Measurements from ENCODE around the gene ASS1. TPM values are rescaled to one million over a fixed set of nuclear protein-coding genes. Genes with fewer than 3 reads are reported as not detected.
"Not testable (repeated sequence)": the region's sequence is repeated elsewhere in the genome, so short reads cannot be mapped to it uniquely, and the experiment has no call there.

Gene ASS1
- polyA plus RNA-seq, 3 donors from 2014 or later: not detected

GRCh38 chr9:130433168-130433946 is 11.4 kb upstream of the ASS1 start:
- H3K9me3 Mint-ChIP-seq: no peaks in the 10 kb centered on the region
- H3K4me1 Mint-ChIP-seq: no peaks in the 10 kb centered on the region
- H3K4me3 Mint-ChIP-seq: peak overlapping the region in 2 of 5 donors; percentile 33 to 46
- peaks cover 7 to 14% (median 8%) of the 10 kb centered on the region in 3 donors for H3K27me3 Mint-ChIP-seq (ENCODE audit: low read depth in 3 of 3)
- peak in 2 of 3 donors; percentile 3 to 14 for DNase-seq
- no peaks in the 10 kb centered on the region for H3K36me3 Mint-ChIP-seq
- no peak overlapping the region for H3K27ac Mint-ChIP-seq

DNA sequence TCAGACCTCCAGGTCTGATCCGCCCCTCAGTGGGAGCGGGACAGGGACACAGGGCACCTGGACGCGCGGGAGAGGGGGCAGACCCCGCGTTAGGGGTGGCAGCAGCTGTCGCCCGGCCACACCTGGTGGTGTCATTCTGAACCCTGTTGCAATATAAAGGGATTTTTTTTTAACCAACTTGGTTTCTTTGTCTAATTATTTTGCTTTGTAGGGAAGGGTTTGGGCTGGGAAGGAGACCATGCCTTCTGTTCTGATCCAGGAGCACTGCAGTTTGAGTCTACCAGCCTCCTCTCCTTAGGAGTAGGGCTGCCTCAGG is 10.9 kb upstream of the ASS1 start:
- Mint-ChIP-seq H3K9me3 (no peaks in the 10 kb centered on the region), H3K27me3 (ENCODE audit: low read depth in 3 of 3) (peaks cover 7 to 14% (median 8%) of the 10 kb centered on the region in 3 donors)

GRCh38 chr9:130434656-130435055 is 10.1 kb upstream of the ASS1 start:
- not testable (repeated sequence) for H3K4me1 Mint-ChIP-seq, DNase-seq, H3K36me3 Mint-ChIP-seq, H3K4me3 Mint-ChIP-seq, H3K27ac Mint-ChIP-seq, H3K9me3 Mint-ChIP-seq
- peaks cover 7 to 14% (median 12%) of the 10 kb centered on the region in 3 donors for H3K27me3 Mint-ChIP-seq (ENCODE audit: low read depth in 3 of 3)

More for the DNA sequence above, 10.9 kb upstream of the ASS1 start:
- no peaks in the 10 kb centered on the region for H3K36me3 Mint-ChIP-seq
- no peaks in the 10 kb centered on the region for H3K4me1 Mint-ChIP-seq
- H3K4me3 Mint-ChIP-seq: peak overlapping the region in 2 of 5 donors; percentile 20 to 36
- no peak for DNase-seq
- no peak overlapping the region for H3K27ac Mint-ChIP-seq

- H3K27me3 Mint-ChIP-seq (ENCODE audit: low read depth in 3 of 3): peaks cover 7 to 19% (median 16%) of the 10 kb centered on the region in 3 donors
- peaks cover 3 to 21% (median 14%) of the 10 kb centered on the region in 6 donors for H3K9me3 Mint-ChIP-seq
- H3K4me1 Mint-ChIP-seq: no peaks in the 10 kb centered on the region
- no peak overlapping the region for H3K27ac Mint-ChIP-seq
- H3K4me3 Mint-ChIP-seq: no peak overlapping the region
- peaks cover 0 to 13% (median 7%) of the 10 kb centered on the region in 3 donors for H3K36me3 Mint-ChIP-seq
- DNase-seq: no peak
These were observed 7.6 kb upstream of the ASS1 start for GRCh38 chr9:130437011-130437789.

GRCh38 chr9:130438382-130438981 is 6.3 kb upstream of the ASS1 start:
- H3K36me3 Mint-ChIP-seq: peaks cover 0 to 13% (median 7%) of the 10 kb centered on the region in 3 donors
- no peaks in the 10 kb centered on the region for H3K4me1 Mint-ChIP-seq
- H3K27ac Mint-ChIP-seq: no peak overlapping the region
- H3K9me3 Mint-ChIP-seq: peaks cover 3 to 23% (median 15%) of the 10 kb centered on the region in 6 donors
- no peak for DNase-seq
- H3K4me3 Mint-ChIP-seq: no peak overlapping the region
- H3K27me3 Mint-ChIP-seq (ENCODE audit: low read depth in 3 of 3): peaks cover 11 to 17% (median 13%) of the 10 kb centered on the region in 3 donors

DNA sequence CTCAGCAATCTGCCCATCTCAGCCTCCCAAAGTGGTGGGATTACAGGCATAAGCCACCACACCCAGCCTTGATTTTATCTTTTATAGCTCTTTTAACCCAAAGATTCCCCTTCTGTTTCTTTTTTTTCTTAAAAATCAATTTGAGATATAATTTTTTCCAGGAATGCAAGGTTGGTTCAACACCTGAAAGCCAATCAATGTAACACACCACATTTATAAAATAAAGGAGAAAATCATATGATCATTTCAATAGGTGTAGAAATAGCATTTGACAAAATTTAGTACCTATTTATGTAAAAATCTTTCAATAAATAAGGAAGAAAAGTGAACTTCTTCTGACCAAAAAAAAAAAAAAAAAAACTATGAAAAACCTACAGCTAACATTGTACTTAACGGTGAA is 3.7 kb upstream of the ASS1 start:
- peaks cover 11 to 20% (median 13%) of the 10 kb centered on the region in 3 donors for H3K27me3 Mint-ChIP-seq (ENCODE audit: low read depth in 3 of 3)
- DNase-seq: no peak
- H3K9me3 Mint-ChIP-seq: peaks cover 3 to 23% (median 15%) of the 10 kb centered on the region in 6 donors
- peaks cover 0 to 2% of the 10 kb centered on the region in 2 donors for H3K4me1 Mint-ChIP-seq
- no peak overlapping the region for H3K27ac Mint-ChIP-seq
- H3K4me3 Mint-ChIP-seq: no peak overlapping the region
- peaks cover 0 to 13% (median 7%) of the 10 kb centered on the region in 3 donors for H3K36me3 Mint-ChIP-seq

DNA sequence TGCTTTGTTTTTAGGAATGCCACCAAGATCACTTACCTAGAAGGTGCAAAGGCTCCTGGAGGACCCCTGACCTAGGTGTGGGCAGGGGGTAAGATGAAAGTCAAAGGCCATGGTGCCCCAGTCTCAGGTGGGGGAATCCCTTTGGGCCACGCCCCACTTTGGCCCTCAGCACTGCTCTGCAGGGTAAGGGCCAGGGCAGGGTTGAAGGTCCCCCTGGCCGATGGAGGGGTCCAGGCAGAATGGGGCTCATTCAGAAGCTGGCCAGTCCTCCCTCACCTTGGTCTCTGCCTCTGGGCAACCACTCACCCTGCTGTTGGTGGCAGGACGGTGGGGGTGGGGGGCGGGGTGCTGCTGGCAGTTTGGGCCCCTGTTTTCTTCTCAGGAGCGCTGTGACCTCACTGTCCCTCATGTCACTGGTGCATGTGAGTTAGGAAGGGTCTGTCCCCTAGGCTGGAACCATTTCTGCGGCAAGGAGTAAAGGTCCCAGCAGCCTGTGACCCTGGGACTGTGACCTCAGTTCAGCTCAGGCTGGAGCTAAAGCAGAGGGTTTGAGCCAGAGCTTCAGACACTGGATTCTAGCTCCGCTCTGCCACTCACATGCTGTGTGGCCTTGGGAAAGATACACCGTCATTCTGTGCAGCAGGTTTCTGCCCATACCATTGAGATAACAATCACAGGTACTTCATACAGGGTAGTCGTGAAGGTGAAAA is 1.9 kb upstream of the ASS1 start:
- DNase-seq: no peak
- H3K4me3 Mint-ChIP-seq: no peak overlapping the region
- no peak overlapping the region for H3K27ac Mint-ChIP-seq
- peaks cover 0 to 13% (median 7%) of the 10 kb centered on the region in 3 donors for H3K36me3 Mint-ChIP-seq
- H3K4me1 Mint-ChIP-seq: peaks cover 0 to 3% of the 10 kb centered on the region in 2 donors
- H3K27me3 Mint-ChIP-seq (ENCODE audit: low read depth in 3 of 3): peaks cover 13 to 19% (median 14%) of the 10 kb centered on the region in 3 donors
- peaks cover 3 to 23% (median 15%) of the 10 kb centered on the region in 6 donors for H3K9me3 Mint-ChIP-seq

GRCh38 chr9:130443456-130443801 is 1.3 kb upstream of the ASS1 start:
- Mint-ChIP-seq H3K9me3 (peaks cover 3 to 23% (median 15%) of the 10 kb centered on the region in 6 donors), H3K27me3 (ENCODE audit: low read depth in 3 of 3) (peaks cover 12 to 19% (median 18%) of the 10 kb centered on the region in 3 donors), H3K4me1 (peaks cover 0 to 3% of the 10 kb centered on the region in 2 donors), H3K27ac (no peak overlapping the region), H3K4me3 (peak overlapping the region in 3 of 5 donors; percentile 30 to 46 (median 38)), H3K36me3 (peaks cover 0 to 13% (median 7%) of the 10 kb centered on the region in 3 donors)
- DNase-seq: no peak

GRCh38 chr9:130443840-130444492 is 795 bp upstream of the ASS1 start:
- no peak for DNase-seq
- Mint-ChIP-seq H3K27me3 (ENCODE audit: low read depth in 3 of 3) (peaks cover 12 to 19% (median 19%) of the 10 kb centered on the region in 3 donors), H3K4me3 (peak overlapping the region in 3 of 5 donors; percentile 30 to 46 (median 38)), H3K4me1 (peaks cover 0 to 3% of the 10 kb centered on the region in 2 donors), H3K36me3 (peaks cover 0 to 13% (median 7%) of the 10 kb centered on the region in 3 donors), H3K9me3 (peaks cover 3 to 23% (median 15%) of the 10 kb centered on the region in 6 donors), H3K27ac (no peak overlapping the region)

- no peak for DNase-seq
- peaks cover 0 to 17% (median 10%) of the 10 kb centered on the region in 6 donors for H3K9me3 Mint-ChIP-seq
- peak overlapping the region in 3 of 5 donors; percentile 33 to 56 (median 41) for H3K4me3 Mint-ChIP-seq
- H3K27me3 Mint-ChIP-seq (ENCODE audit: low read depth in 3 of 3): peaks cover 12 to 19% (median 12%) of the 10 kb centered on the region in 3 donors
- H3K36me3 Mint-ChIP-seq: peaks cover 0 to 13% (median 7%) of the 10 kb centered on the region in 3 donors
- no peak overlapping the region for H3K27ac Mint-ChIP-seq
- peaks cover 0 to 3% of the 10 kb centered on the region in 2 donors for H3K4me1 Mint-ChIP-seq
These were observed 665 bp downstream of the ASS1 start for GRCh38 chr9:130445268-130445983.

- Mint-ChIP-seq H3K27me3 (ENCODE audit: low read depth in 3 of 3) (peaks cover 11 to 18% (median 12%) of the 10 kb centered on the region in 3 donors), H3K27ac (no peak overlapping the region), H3K4me3 (peak overlapping the region; percentile 11 to 56 (median 40)), H3K9me3 (peaks cover 0 to 11% (median 8%) of the 10 kb centered on the region in 6 donors), H3K36me3 (peaks cover 0 to 9% (median 5%) of the 10 kb centered on the region in 3 donors), H3K4me1 (peaks cover 0 to 3% of the 10 kb centered on the region in 2 donors)
- no peak for DNase-seq
These were observed 1.5 kb downstream of the ASS1 start for GRCh38 chr9:130446101-130446861.
